Forelimb muscle (tissue), 1 donor: ENCODE measurements around the gene ADCY1. TPM values are rescaled to one million over a fixed set of nuclear protein-coding genes. Genes with fewer than 3 reads are reported as not detected.
"Not testable (repeated sequence)": the region's sequence is repeated elsewhere in the genome, so short reads cannot be mapped to it uniquely, and the experiment has no call there.

Experiments
- DNase-seq: peaks from one replicate; pipeline ENCODE4 v3.0.0-alpha.2; 2013; ENCODE audit warnings: low read depth
- polyA plus RNA-seq: library from polyadenylated mRNA; unstranded; fragments of 120-200 nt; gene quantifications from one replicate; pipeline ENCODE4 v1.2.1, GENCODE V29; 2013; ENCODE audit not compliant: insufficient read length

ADCY1 gene
- polyA plus RNA-seq: 9.9 TPM

GRCh38 chr7:45573661-45574415 lies at the start of gene ADCY1:
Gene ADCY1 (plus strand): TSS chr7:45574368. CDS start chr7:45574544, 176 bp downstream.
- no peak for DNase-seq

GRCh38 chr7:45524445-45524844 lies 49.7 kb upstream of the ADCY1 start:
- DNase-seq: peak; percentile 78

- DNase-seq: peak; percentile 90
Observed at GRCh38 chr7:45525057-45525456, 49.1 kb upstream of the ADCY1 start.

GRCh38 chr7:45543473-45543872 lies 30.7 kb upstream of the ADCY1 start:
- no peak for DNase-seq

DNA sequence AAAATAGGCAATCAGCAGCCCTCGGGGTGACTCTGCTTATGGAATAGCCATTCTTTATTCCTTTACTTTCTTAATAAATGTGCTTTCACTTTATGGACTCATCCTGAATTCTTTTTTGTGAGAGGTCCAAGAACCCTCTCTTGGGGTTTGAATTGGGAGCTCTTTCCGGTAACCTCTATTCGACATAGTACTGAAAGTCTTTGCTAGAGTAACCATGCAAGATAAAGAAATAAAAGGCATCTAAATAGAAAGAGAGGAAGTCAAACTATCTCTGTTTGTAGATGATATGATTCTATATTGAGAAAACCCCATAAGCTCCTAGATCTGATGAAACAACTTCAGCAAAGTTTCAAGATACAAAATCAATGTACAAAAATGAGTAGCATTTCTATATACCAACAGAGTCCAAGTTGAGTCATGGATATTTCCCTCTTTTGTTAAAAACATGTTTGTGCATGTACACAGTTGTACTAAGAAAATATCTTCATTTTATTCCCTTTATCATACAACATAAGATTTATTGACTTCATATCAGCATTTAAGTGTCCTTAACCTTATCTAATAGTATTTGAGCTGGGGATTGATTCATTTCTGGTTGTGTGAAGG lies 29.0 kb upstream of the ADCY1 start:
- not testable (repeated sequence) for DNase-seq

GRCh38 chr7:45548917-45549316 lies 25.3 kb upstream of the ADCY1 start:
- not testable (repeated sequence) for DNase-seq

DNA sequence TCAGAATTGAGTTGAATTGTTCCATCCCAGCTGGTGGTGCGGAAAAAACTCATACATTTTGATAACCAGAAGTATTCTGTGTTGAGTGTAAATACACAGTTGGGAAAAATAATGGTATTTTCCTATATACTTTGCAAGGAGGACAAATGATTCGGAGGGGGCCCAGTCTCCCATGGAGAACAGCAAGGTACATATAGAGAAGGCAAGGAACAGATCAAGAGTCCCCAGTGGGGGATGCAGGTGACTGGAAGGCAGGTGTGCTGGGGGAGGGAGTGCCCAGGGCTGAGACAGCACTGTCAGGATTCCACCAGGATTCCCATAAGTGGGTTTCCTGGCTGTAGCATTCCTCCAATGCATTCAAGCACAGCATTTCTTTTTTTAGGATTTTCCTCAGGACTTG lies 10.8 kb upstream of the ADCY1 start:
- DNase-seq: no peak

DNA sequence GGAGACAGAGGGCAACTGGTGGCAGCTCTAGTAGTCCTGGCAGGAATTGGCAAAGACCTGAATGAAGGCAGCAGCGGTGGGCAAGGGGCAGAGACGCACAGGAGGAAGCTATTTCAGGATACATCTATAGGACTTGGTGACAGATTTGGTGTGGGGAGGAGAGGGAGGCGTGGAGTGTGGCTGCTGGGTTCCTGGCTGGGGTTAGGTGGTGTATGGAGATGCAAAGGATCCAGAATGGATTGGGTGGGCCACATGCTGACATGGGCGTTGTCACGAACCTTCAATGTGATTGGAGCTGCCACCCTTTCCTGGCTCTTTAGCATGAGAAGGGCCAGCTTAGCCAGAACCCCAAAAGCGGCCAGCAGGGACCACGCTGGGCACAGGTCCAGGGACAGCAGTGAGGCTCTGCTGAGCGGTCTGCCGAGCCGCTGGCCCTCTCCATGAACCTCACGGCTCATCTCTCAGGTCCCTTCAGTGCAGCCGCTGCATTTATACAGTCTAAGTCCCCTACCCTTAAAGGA lies 10.2 kb upstream of the ADCY1 start:
- peak; percentile 17 for DNase-seq

DNA sequence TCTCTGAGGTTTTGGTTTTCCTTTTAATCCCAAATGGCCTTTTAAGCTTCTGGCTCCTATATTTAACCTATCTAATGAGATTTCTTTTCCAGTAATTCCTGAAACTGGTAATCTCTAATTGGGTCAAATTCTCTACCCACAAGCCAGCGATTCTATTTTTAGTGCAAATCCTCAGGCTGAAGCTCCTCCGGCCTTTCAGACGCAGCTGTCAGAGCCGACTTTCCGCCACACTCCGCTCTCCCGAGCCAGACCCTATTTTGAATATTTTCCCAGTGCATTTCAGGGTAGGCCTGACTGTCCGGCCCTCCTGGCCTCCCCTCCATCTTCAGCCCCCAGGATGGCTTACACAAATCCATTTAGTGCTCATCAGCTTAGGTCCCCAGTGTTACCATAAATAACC lies 9.7 kb upstream of the ADCY1 start:
- peak; percentile 43 for DNase-seq

- DNase-seq: no peak
Observed at GRCh38 chr7:45564886-45565455, 9.2 kb upstream of the ADCY1 start.

DNA sequence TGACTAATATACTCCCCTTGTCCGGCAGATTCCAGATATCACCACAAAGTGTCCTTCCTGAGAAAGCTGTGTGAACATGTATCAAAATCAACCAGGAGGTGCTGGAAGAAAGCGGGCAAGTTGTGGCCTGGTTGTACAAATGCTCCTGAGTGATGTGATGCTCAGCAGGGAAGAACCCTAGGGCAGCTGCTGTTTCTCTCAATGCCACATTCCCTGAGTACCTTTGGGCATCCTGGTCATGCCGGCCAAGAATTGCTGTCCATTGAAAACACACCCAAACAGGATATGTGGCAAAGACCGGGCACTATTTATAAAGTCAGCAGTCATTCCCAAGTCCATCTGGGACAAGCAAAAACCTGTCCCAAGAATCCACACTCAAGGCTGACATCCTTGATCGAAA lies 7.8 kb upstream of the ADCY1 start:
- DNase-seq: no peak

DNA sequence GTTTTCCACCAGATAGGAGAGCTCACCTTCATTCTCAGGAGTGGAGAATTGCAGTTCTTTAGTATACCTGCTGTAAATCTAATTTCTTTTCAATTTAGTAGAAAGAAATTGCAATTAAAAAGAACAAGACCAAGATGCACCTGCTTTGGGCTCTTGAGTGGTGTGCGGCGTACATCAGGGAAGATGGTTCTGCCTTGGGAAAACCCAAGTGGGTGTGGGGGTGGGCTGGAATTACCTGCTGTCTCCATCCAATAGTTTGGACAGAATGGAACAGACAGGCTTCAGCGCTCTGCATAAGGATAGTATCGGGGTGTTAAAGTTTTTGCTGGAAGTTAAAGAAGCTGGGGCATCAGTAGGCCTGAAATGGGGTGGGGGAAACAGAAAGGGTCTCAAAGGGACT lies 7.2 kb upstream of the ADCY1 start:
- no peak for DNase-seq

- no peak for DNase-seq
Observed at GRCh38 chr7:45567713-45568112, 6.5 kb upstream of the ADCY1 start.

DNA sequence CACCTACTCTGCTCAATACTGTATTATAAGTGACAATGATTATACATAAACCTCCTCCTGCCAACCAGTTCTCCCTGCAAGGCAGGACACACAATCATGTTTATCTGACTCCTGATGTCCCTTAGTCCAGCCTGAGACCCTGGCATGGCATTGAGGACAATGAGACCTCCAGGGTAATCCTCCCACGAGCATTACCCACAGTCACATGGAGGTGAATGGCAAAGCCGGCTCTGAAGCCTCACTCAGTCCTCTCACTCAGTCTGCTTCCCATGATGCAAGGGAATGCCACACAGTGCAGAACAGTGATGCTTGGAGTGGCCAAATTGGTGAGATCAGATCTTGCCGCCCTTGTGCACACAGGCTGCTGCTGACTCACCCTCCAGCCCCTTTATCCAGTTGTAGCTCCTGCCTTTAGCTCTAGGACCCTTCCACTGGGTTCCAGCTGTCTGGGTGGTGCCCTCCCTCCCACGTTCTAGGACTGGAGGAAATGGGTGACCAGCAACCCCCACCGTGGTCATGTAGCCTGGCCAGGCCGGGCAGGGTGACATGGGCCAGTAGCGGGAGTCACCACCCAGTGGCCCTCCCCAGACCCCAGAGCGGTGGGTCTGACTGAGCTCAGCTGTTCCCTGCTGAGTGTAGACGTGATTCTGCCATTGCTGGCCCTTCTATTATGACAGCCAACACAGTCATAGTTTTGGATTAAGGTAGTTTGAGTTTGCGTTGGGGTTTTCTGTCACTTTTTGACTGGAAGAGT lies 5.5 kb upstream of the ADCY1 start:
- DNase-seq: no peak

DNA sequence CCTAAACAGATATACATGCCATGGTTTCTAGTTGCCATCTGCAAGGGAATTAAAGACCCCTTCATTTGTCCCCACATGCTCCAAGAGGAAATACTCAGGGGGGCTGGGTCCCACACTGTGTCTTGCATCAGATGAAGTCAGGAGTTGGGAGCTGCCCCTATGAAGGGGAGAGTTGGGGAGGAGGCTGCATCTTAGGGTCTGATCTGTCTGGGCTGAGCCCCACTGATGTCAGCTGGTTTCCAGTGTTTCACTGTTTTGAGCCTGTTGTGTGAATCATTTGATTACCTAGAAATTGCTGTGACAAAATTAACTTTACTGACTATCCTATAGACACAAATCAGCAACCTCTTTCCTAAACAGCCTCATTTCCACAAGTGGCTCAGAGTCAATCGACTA lies 4.9 kb upstream of the ADCY1 start:
- no peak for DNase-seq

DNA sequence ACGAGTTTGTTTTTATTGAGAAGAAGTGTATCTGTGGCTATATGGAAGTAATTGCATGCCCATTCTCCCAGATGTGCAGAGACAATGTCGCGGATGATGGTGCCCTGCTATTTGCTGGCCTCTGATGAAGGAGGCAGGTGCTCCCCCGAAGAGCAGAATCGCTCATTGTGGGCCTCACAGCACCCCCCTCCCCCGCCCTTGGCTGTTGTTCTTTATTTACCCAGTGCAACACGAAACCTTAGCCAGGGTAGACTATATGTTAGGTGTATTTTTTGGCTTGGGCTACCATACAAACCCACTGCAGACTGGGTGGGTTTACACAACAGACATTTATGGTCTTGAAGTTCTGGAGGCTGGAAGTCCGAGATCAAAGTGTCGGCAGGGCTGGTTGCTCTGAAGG lies 3.4 kb upstream of the ADCY1 start:
- DNase-seq: no peak

DNA sequence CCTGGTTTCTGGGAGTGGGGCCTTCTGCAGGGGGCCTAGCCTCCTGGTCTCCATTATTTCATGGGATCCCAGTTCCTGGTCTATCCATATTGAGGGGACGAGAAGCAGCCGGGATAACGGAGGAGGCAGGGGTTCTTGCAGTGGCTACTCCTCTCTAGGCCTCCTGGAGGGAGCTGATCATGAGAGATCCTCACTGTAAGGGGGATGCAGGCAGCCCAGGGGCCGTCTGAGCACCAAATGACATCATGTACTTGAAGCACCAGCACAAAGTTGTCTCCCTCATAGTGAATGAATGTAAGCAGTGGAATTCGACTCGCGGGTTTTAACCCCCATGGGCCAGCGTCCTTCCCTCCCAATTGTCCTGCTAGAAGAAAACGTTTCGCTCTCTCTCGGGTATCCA lies 964 bp upstream of the ADCY1 start:
- no peak for DNase-seq

DNA sequence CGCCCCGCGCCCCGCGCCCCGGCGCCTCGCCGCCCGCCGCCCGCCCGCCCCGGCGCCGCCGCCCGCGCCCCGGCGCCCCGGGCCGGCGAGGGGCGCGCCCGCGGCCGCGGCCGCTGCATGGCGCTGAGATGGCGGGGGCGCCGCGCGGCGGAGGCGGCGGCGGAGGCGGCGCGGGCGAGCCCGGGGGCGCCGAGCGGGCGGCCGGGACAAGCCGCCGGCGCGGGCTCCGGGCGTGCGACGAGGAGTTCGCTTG lies 174 bp downstream of the ADCY1 start:
- no peak for DNase-seq

- peak; percentile 19 for DNase-seq
Observed at GRCh38 chr7:45574669-45575500, 717 bp downstream of the ADCY1 start.

GRCh38 chr7:45575501-45576248 lies 1.5 kb downstream of the ADCY1 start:
- DNase-seq: no peak
